ENCODE data around the gene RAD51. TPM values are rescaled to one million over a fixed set of nuclear protein-coding genes. Genes with fewer than 3 reads are reported as not detected.

RAD51 gene
- total and polyA plus RNA-seq, 2 of the 8 experiments (the other 6 are each of a cell fraction or from before 2014, with no cell fraction given) = 32.2 to 42.4 TPM

- no peak for TF ChIP-seq CHD7 (IDR thresholded peaks at IDR 0.05; ENCODE audit: insufficient replicate concordance, low read length)
- no peak for TF ChIP-seq ATF2 (IDR thresholded peaks at IDR 0.05; ENCODE audit: low read length)
Observed at GRCh38 chr15:40747685-40748631, 53.0 kb downstream of the RAD51 start (continued).
